ENCODE data around the gene PSD. TPM values are rescaled to one million over a fixed set of nuclear protein-coding genes. Genes with fewer than 3 reads are reported as not detected.

Gene PSD
- total RNA-seq, 1 experiment from 2014 or later = 3.4 TPM

DNA sequence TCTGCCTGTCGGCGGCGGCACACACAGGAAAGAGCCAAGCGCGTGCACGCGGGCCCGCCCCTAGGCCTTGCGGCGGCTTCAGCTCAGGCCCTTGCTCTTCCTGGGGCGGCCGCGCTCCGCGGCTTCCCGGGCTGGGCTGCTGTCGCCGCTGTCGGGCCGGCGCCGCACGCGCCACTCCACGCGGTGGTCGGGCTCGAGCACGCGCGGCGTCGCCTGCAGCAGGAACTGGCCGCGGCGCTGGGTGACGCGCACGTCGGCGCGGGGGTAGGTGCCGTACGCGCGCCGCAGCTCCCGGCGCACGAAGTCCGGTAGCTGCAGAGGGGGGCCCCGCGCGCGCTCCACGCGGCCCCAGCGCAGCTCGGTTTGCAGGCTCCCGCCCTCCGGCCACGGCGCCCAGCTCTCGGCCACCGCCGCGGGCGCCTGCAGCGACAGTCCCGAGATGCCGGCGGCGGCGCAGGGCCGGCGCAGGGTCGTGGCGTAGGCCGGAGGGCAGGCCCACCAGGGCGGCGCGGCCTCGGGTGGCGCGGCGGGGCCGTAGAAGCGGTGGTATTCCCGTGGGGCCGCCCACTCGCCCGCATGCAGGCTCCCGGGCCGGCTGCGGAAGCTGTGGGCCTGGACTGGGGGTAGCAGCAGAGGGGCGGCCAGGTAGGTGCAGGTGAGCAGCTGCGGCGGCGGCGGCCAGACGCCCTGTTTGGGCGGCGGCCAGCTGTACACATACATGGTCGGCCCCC is 32.0 kb upstream of the PSD start:
- H2BK15ac ChIP-seq (ENCODE audit: low read depth, low read length) = no peak overlapping the region
- H3K4ac ChIP-seq (ENCODE audit: low read depth, low read length) = no peak overlapping the region
- Mint-ChIP-seq H3K36me3 (ENCODE audit: insufficient read depth in 1 of 3, low read depth in 3 of 3) (peaks cover 4 to 12% (median 4%) of the 10 kb centered on the region in 3 experiments), H3K9me3 (no peaks in the 10 kb centered on the region; a peak in 2 of 5 replicates), H3K4me3 (peak overlapping the region; percentile 84 to 97), H3K4me1 (peaks cover 37 to 48% of the 10 kb centered on the region in 2 experiments), H3K27me3 (ENCODE audit: low read depth) (peaks cover 1% of the 10 kb centered on the region; the same call in 1 of the 2 replicates), H3K27ac (peak overlapping the region; percentile 78 to 96 (median 94); a peak in 4 of 7 replicates)
- H3K23ac ChIP-seq (ENCODE audit: insufficient read length, low read depth, low read length) = no peak overlapping the region
- no peak overlapping the region for H4K5ac ChIP-seq (ENCODE audit: insufficient read length, low read depth, low read length)
- no peak overlapping the region for H3K27ac ChIP-seq (ENCODE audit: insufficient read length, low read depth, low read length)
- peaks cover 3% of the 10 kb centered on the region for H3K79me1 ChIP-seq (ENCODE audit: insufficient read depth, low read depth, low read length, poor library complexity, severe bottlenecking)
- no peak overlapping the region for H2BK120ac ChIP-seq (ENCODE audit: low read depth, low read length, poor library complexity, severe bottlenecking)
- H3K9ac ChIP-seq (ENCODE audit: extremely low read depth, insufficient read length, low read length) = peak overlapping the region; percentile 78
- no CpG with 5 or more reads among the region's 104 CpGs for WGBS (ENCODE audit: extremely low coverage, insufficient read length, low lambda C conversion rate)
- no peak overlapping the region for H3K18ac ChIP-seq (ENCODE audit: insufficient read length, low read depth, low read length)
- H3K4me2 ChIP-seq (ENCODE audit: insufficient read depth, insufficient read length, low read length) = peak overlapping the region; percentile 92
- H4K20me1 ChIP-seq (ENCODE audit: control insufficient read depth, insufficient read depth, insufficient read length) = no peaks in the 10 kb centered on the region
- DNase-seq = peak; percentile 81
- no peak overlapping the region for H3T11ph ChIP-seq (ENCODE audit: low read length)
- no peak overlapping the region for H2BK20ac ChIP-seq (ENCODE audit: low read depth, low read length, poor library complexity, severe bottlenecking)
- no peak overlapping the region for H2BK5ac ChIP-seq (ENCODE audit: insufficient read length, low read length)
- no peak overlapping the region for H2AK5ac ChIP-seq (ENCODE audit: insufficient read length, low read length)
- peaks cover 7% of the 10 kb centered on the region; the same call in 1 of the 2 replicates for H3K4me1 ChIP-seq (ENCODE audit: insufficient read depth, low read length)
- peaks cover 3% of the 10 kb centered on the region; the same call in 1 of the 2 replicates for H3K79me2 ChIP-seq (ENCODE audit: insufficient read depth, low read length)
- TF ChIP-seq, protein P1, sequence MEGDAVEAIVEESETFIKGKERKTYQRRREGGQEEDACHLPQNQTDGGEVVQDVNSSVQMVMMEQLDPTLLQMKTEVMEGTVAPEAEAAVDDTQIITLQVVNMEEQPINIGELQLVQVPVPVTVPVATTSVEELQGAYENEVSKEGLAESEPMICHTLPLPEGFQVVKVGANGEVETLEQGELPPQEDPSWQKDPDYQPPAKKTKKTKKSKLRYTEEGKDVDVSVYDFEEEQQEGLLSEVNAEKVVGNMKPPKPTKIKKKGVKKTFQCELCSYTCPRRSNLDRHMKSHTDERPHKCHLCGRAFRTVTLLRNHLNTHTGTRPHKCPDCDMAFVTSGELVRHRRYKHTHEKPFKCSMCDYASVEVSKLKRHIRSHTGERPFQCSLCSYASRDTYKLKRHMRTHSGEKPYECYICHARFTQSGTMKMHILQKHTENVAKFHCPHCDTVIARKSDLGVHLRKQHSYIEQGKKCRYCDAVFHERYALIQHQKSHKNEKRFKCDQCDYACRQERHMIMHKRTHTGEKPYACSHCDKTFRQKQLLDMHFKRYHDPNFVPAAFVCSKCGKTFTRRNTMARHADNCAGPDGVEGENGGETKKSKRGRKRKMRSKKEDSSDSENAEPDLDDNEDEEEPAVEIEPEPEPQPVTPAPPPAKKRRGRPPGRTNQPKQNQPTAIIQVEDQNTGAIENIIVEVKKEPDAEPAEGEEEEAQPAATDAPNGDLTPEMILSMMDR (conservative IDR thresholded peaks at IDR 0.05) = no peak
- no peak overlapping the region for H4K8ac ChIP-seq (replicated peaks; ENCODE audit: insufficient read length, low read depth, low read length)
- H3K14ac ChIP-seq (ENCODE audit: insufficient read depth, low read length) = peak overlapping the region; percentile 9; the same call in 1 of the 2 replicates
- peaks cover 11% of the 10 kb centered on the region for H3K23me2 ChIP-seq (ENCODE audit: insufficient read length, low read depth, low read length, poor library complexity, severe bottlenecking)
- H3K27me3 ChIP-seq (ENCODE audit: insufficient read depth, low read length) = 0 out of 2 replicates have a peak, but pooled peaks cover 2% of the 10 kb centered on the region
- no peaks in the 10 kb centered on the region for H3K9me3 ChIP-seq (ENCODE audit: control insufficient read depth, low read depth, low read length)
- no peak overlapping the region for H2BK12ac ChIP-seq (ENCODE audit: insufficient read length, low read depth, low read length)
- H3K56ac ChIP-seq (ENCODE audit: insufficient read length, low read depth, low read length) = no peak overlapping the region
- H4K91ac ChIP-seq (ENCODE audit: insufficient read length, low read depth, low read length) = no peak overlapping the region
- H2AFZ ChIP-seq (ENCODE audit: low read length) = no peak overlapping the region

All from H9 (cell line).